ENCODE results near the gene CISH. TPM values are rescaled to one million over a fixed set of nuclear protein-coding genes. Genes with fewer than 3 reads are reported as not detected.

The CISH gene
- total RNA-seq (2022) (0.26 and 0.59 TPM in 2 replicates), Bru-seq, nascent RNA (percentile 25 among the genes with signal in this experiment), BruChase-seq, experiment 1, labeled RNA remaining after a 6-hour chase (percentile 23 among the genes with signal in this experiment), BruChase-seq, experiment 2, labeled RNA remaining after a 2-hour chase (percentile 24 among the genes with signal in this experiment)
- long read RNA-seq, result 0 reads

- peak; percentile 93 for DNase-seq (ENCODE audit: unreplicated experiment)
- Mint-ChIP-seq H3K9me3 (ENCODE audit: unreplicated experiment) (no peaks in the 10 kb centered on the region), H3K27me3 (ENCODE audit: insufficient read depth, unreplicated experiment) (no peaks in the 10 kb centered on the region), H3K4me1 (ENCODE audit: insufficient read depth, unreplicated experiment) (peaks cover 40% of the 10 kb centered on the region), H3K36me3 (ENCODE audit: insufficient read depth, unreplicated experiment) (peaks cover 5% of the 10 kb centered on the region), H3K27ac (ENCODE audit: low read depth, unreplicated experiment) (peak within 1 kb of the TSS; percentile 42), H3K4me3 (ENCODE audit: unreplicated experiment) (peak within 1 kb of the TSS; percentile 93)
- ChIA-PET CTCF (interaction anchor here (0.6 to 13.5 kb wide), 6 partner anchors 24 to 242 kb away, joined by 3 to 397 read pairs (median 37); partner anchors contain the start of genes C3orf18 and HEMK1), POLR2A (interaction anchor here (0.6 to 5.3 kb wide), 11 partner anchors 10 to 778 kb away, joined by 3 to 48 read pairs (median 3); partner anchors contain the start of genes C3orf18, HEMK1 and MANF)
- intact Hi-C loops (cut with micrococcal nuclease), result loop anchor here (5.0 to 10.0 kb wide), 2 partner anchors 264 to 1063 kb away; partner anchors contain the start of genes TEX264 and ZMYND10
- BruUV-seq (replicated peaks), result no TSS peak
- TF ChIP-seq, protein P1, sequence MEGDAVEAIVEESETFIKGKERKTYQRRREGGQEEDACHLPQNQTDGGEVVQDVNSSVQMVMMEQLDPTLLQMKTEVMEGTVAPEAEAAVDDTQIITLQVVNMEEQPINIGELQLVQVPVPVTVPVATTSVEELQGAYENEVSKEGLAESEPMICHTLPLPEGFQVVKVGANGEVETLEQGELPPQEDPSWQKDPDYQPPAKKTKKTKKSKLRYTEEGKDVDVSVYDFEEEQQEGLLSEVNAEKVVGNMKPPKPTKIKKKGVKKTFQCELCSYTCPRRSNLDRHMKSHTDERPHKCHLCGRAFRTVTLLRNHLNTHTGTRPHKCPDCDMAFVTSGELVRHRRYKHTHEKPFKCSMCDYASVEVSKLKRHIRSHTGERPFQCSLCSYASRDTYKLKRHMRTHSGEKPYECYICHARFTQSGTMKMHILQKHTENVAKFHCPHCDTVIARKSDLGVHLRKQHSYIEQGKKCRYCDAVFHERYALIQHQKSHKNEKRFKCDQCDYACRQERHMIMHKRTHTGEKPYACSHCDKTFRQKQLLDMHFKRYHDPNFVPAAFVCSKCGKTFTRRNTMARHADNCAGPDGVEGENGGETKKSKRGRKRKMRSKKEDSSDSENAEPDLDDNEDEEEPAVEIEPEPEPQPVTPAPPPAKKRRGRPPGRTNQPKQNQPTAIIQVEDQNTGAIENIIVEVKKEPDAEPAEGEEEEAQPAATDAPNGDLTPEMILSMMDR (IDR thresholded peaks at IDR 0.05; ENCODE audit: unreplicated experiment), result peak; percentile 37
Observed at GRCh38 chr3:50611464-50612233, at the start of gene CISH. Gene CISH, minus strand, starts transcription at chr3:50611774. Its CDS starts 124 bp downstream, at chr3:50611650.

DNA sequence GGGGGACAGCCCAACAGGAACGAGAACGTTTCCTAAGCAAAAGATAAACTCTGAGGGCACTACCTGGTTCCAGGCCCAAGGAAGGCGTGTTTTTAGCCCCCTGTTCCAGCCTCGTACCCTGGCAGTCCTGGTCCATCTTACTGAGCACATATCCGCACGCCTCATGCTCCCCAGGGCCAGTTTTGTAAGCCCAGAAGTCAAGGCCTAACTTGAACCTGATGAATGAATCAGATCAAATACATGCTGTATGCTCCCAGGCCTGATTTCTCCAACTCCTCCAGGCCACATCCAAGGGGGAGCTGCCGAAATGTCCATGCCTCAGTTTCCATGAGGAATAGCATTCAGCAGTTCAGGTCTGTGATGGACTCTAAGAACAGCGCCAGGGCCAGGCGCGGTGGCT lies 48.8 kb upstream of the CISH start:
- Mint-ChIP-seq H3K27me3 (ENCODE audit: insufficient read depth, unreplicated experiment) (peaks cover 8% of the 10 kb centered on the region), H3K36me3 (ENCODE audit: insufficient read depth, unreplicated experiment) (no peaks in the 10 kb centered on the region), H3K9me3 (ENCODE audit: unreplicated experiment) (no peaks in the 10 kb centered on the region), H3K4me1 (ENCODE audit: insufficient read depth, unreplicated experiment) (peaks cover 12% of the 10 kb centered on the region), H3K27ac (ENCODE audit: low read depth, unreplicated experiment) (no peak overlapping the region), H3K4me3 (ENCODE audit: unreplicated experiment) (no peak overlapping the region)
- BruUV-seq (replicated peaks), result no TSS peak
- POLR2A ChIA-PET, result no interaction called here
- CTCF ChIA-PET, result interaction anchor here (1.0 to 1.1 kb wide), 2 partner anchors 40 to 44 kb away, joined by 3 to 5 read pairs; partner anchors contain the start of gene MAPKAPK3
- intact Hi-C loops (cut with micrococcal nuclease), result no loop called here
- TF ChIP-seq, protein P1 (IDR thresholded peaks at IDR 0.05; ENCODE audit: unreplicated experiment), result no peak
- no peak for DNase-seq (ENCODE audit: unreplicated experiment)

DNA sequence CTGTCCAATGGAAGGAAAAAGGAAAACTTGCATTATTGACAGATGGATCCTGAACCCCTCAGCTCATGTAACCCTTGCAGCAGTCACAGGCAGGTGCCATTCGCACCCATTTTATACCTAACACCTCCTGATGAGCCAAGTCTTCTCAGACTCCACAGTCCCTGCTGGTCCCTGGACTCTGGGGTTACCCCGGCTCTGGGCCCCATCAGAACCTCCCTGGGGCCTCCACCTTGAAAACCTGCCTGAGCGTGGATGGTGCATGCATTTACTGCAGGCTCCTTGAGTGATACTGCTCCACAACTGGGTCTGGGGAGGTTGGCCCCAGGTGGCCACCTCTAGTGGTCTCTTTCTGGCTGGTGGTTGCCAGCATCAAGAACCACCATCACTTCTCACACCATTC lies 47.3 kb upstream of the CISH start:
- BruUV-seq (replicated peaks), result no TSS peak
- H3K4me1 Mint-ChIP-seq (ENCODE audit: insufficient read depth, unreplicated experiment), result peaks cover 6% of the 10 kb centered on the region
- intact Hi-C loops (cut with micrococcal nuclease), result loop anchor here (10.0 kb wide), 1 partner anchor 84 kb away; no protein-coding TSS in a partner anchor
- no peak overlapping the region for H3K4me3 Mint-ChIP-seq (ENCODE audit: unreplicated experiment)
- H3K27me3 Mint-ChIP-seq (ENCODE audit: insufficient read depth, unreplicated experiment), result no peaks in the 10 kb centered on the region
- ChIA-PET CTCF (no interaction called here), POLR2A (no interaction called here)
- H3K27ac Mint-ChIP-seq (ENCODE audit: low read depth, unreplicated experiment), result no peak overlapping the region
- H3K36me3 Mint-ChIP-seq (ENCODE audit: insufficient read depth, unreplicated experiment), result no peaks in the 10 kb centered on the region
- TF ChIP-seq, protein P1 (IDR thresholded peaks at IDR 0.05; ENCODE audit: unreplicated experiment), result no peak
- no peaks in the 10 kb centered on the region for H3K9me3 Mint-ChIP-seq (ENCODE audit: unreplicated experiment)
- DNase-seq (ENCODE audit: unreplicated experiment), result no peak

DNA sequence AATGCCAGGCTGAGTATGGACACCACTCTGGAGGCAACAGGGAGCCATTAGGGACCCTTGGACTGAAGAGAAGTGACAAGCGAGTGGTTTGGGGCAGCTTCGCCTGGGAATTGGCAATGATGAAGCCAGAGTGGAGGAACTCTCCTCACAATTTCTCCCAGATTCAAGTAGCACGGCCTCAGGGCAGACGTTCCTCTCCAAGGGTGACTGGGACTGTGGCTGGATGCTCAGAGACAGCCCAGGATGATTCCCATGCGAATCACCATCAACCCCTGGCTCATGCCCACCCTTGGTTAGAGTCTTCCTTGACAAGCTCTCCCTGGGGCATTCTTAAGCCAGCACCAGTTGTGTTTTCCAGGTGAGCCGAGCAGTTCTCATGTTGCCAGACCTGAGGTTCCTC lies 46.8 kb upstream of the CISH start:
- no peak overlapping the region for H3K27ac Mint-ChIP-seq (ENCODE audit: low read depth, unreplicated experiment)
- no peaks in the 10 kb centered on the region for H3K36me3 Mint-ChIP-seq (ENCODE audit: insufficient read depth, unreplicated experiment)
- ChIA-PET POLR2A (no interaction called here), CTCF (no interaction called here)
- H3K4me1 Mint-ChIP-seq (ENCODE audit: insufficient read depth, unreplicated experiment), result peaks cover 6% of the 10 kb centered on the region
- no peaks in the 10 kb centered on the region for H3K27me3 Mint-ChIP-seq (ENCODE audit: insufficient read depth, unreplicated experiment)
- H3K9me3 Mint-ChIP-seq (ENCODE audit: unreplicated experiment), result no peaks in the 10 kb centered on the region
- intact Hi-C loops (cut with micrococcal nuclease), result loop anchor here (10.0 kb wide), 1 partner anchor 84 kb away; no protein-coding TSS in a partner anchor
- no peak overlapping the region for H3K4me3 Mint-ChIP-seq (ENCODE audit: unreplicated experiment)
- TF ChIP-seq, protein P1 (IDR thresholded peaks at IDR 0.05; ENCODE audit: unreplicated experiment), result no peak
- DNase-seq (ENCODE audit: unreplicated experiment), result no peak
- no TSS peak for BruUV-seq (replicated peaks)
